GM19372 (cell line): ENCODE data around the gene NRL.
A peak's percentile ranks its signal among the peaks of the same experiment; 100 is the strongest.

Experiments
- ATAC-seq: cut with Tn5 transposase; IDR thresholded peaks from one replicate; pipeline ENCODE4 v1.9.1; 2021; ENCODE audit warnings: mild to moderate bottlenecking, low read depth, moderate library complexity; ENCODE audit not compliant: unreplicated experiment

Gene NRL

DNA sequence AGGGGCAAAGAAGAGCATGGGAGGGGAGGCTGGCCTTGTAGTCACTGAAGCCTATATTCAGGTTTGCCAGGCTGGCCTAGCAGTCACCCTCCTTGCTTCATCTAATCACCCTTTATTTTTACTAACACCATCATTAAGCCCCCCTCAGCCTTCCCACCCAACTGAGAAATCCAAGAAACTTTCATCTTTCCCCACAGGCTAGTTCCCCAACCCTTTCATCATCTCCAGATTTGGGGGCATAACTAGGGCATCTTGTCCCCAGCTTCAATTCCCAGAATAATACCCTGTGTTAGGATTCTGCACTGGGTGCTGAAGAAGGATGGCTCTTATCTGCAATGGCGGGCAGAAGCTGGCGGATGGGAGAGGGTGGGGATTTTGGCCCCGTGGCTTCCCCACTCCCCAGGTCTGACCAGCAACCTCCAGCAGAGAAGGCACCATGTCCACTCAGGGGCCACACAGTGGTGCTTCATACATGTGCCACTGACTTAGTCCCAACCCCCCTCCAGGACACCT, 13.7 kb downstream of the NRL start:
- no peak for ATAC-seq

DNA sequence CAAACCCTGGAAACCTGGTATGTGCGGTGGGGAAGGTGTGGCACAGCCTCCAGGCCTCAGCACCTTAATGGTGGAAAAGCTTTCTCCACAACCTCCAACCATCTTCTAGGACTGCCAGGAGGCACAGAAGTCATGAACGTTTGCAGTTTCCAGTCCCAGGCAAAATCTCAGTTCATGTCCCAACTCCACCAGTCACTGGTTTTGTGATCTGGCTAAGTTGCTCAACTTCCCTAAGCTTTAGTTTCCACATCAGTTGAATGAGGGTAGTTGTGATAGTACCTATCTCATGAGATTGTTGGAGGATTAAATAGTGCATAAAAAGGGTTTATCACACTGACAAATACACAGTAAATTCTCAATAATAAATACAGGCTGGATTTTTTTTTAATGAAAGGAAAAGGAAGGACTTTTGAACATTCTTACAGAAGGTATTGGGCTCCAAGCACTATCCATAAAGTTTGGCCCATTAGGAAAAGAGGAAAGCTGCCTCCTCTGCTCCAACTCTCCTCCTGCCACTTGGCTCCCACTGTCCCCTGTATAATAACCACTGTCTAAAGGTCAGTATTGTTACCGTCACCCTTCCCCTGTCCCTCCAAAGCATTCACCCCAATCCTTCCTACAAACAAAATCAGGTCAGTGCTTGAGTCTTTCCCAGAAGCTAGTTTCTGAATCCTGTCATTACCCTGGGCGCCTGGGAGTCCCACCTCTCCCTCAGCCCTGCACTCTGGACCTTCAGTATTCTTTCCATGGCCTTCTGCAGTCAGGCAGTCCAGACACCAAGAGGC, 14.4 kb downstream of the NRL start:
- no peak for ATAC-seq

DNA sequence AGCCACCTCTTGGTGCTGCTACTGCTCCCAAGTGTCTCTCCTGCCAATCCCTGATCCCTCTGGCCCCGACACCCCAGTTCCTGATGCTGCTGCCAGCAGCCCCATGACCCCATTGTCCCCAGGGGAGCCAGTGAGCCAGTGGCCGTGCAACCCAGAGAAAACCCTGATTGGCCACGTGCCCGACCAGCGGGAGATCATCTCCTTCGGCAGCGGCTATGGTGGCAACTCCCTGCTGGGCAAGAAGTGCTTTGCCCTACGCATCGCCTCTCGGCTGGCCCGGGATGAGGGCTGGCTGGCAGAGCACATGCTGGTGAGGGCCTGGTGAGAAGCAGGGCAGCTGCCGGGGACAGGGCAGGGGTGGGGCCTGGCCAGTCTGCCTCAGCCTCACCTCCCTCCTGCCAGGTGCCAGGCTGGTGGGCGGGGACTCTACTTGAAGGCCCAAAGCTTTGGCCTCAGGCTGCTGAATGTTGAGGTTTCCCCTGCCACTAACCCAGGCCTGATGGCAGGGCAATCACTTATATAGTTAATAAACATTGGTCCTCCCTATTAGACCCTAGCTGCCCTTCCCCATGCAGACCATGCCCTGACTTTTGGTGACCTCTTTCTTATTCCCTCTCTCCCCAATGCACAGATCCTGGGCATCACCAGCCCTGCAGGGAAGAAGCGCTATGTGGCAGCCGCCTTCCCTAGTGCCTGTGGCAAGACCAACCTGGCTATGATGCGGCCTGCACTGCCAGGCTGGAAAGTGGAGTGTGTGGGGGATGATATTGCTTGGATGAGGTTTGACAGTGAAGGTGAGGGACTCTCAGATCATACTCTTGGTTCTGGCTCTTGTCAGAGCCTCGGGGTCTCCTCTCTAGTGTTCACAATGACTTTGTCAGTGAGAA, 15.6 kb downstream of the NRL start:
- ATAC-seq: no peak

DNA sequence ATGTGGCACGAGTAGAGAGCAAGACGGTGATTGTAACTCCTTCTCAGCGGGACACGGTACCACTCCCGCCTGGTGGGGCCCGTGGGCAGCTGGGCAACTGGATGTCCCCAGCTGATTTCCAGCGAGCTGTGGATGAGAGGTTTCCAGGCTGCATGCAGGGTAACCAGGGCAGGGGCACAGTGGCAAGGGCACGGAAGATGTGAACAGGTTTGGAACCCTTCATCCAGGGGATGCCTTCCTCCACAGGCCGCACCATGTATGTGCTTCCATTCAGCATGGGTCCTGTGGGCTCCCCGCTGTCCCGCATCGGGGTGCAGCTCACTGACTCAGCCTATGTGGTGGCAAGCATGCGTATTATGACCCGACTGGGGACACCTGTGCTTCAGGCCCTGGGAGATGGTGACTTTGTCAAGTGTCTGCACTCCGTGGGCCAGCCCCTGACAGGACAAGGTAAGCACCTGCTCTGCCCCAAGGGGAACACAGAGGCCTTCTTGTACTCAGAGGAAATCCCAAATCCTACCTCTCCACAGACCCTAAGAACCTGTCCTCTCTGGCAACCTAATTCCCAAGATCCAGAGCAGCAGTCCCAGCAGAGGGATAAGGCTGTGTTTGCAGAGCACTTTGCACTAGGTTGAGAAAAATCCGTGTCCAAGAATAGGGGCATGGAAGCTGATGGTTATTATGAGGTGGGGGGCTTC, 16.4 kb downstream of the NRL start:
- ATAC-seq: no peak

DNA sequence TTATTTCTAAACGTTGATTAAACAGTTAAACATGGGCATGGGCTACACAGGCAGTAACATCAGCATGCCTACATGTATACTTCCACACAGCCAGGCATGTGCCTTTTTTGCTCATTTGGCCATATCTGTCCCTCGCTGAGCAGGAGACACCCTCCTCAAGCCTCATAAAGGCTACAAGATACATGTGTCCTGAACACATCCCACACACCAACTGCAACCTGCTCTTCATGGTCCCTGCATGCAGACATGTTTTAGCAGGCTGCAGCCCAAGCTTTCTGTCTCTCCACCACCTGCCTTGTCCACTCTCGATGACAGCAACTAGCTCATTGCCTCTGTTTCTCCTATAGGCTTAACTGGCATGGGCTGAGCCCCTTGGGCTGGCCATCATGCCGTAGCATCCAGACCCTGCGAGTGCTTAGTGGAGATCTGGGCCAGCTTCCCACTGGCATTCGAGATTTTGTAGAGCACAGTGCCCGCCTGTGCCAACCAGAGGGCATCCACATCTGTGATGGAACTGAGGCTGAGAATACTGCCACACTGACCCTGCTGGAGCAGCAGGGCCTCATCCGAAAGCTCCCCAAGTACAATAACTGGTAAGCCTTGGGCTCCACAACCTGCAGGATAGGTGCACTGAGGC, 18.1 kb downstream of the NRL start:
- no peak for ATAC-seq

DNA sequence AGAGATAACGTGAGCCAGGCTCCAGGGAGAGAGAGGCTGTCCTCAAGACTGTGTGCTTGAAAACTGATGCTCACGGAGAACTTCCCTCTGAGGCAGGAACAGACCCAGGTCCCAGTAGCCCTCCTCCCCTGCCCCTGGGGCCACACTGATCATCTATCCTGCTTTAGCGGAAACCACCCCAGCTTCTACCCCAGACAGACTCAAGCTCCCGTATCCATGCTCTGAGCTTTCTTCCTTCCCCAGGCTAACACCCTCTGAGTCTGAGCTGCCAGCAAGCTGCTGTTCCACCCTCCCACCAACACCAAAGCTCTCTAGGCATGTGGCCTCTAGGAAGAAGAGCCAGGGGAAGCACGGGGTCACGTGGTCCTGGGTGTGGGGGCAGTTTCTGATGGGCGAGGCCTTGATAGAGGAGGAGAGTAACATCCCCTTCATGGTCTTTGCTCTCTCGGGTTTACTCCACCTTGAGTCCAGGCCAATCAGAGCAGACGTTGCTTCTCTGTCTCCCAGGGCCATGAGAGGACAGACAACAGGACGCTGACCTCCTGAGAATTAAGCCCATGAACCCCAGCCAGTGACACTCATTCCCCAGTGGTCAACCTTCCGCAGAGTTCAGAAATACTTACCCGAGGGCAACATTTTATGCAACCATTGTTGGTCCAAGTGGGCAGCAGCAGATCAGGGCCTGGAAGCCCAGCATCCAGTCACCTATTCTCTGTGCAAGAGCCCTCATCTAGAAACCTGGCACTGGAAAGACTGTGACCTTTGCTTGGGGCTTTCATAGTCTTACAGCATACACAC, 19.3 kb downstream of the NRL start:
- ATAC-seq: peak; percentile 70

DNA sequence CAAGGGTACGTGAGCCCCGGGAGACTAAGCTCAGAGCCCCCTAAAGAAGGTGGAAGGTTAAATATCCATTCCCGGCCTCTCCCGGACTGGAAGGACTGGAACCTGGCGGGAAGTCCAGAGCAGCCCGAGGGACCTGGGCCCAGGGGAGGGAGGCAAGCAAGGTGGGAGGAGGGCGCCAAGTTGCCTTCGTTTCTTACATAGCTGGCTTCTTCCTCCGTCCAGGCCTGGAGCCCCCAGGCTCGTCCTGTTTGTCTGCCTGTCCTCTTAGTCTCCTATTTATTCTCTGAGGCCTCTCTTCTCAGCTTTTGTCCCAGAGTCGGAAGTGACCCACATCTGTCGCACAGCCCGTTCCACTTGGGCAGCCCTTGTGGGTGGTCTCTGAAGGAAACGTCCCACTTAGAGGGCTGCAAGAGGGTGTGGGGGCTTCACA, 19.9 kb downstream of the NRL start:
- no peak for ATAC-seq

DNA sequence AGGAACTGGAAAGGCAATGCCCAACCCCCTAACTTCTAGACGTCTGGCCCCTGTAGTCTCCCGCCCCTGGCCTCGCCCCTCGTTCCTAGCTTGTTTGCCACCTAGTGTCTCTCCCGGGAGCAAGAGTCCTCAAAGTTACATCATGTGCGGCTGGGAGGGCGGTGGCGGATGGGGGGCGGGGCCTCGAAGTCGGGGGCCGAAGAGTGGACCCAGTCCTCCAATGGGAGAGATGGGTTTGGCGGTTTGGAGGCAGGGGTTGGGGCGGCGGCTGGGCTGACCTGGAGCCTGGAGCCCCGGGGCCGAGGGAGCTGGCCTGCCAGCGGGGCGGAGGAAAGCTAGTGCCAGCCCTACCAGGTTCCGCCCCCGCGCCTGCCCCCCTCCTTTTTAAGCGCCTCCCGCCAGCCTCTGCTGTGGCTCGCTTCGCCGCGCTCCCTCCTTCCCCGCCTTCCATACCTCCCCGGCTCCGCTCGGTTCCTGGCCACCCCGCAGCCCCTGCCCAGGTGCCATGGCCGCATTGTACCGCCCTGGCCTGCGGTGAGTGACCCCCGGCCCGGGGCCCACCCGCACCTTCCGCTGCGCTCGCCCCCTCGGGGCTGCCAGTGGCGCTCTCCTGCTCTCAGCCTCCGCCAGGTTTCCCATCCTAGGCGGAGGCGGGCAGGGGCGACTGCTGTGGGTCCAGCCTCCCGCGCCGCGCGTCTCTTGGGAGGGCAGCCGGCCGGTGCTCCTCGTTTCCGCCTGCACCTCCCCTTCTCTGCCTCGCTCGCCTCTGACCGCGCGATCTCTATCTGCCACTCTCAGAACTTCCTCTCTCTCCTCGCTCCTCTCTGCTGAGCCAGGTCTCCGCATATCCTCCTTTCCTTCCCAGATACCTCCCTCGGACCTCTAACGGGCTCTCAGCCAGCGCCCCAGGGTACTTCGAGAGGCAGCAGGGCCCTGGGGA, 20.6 kb downstream of the NRL start, which contains the start of gene PCK2:
PCK2 (plus strand) TSS at position 411 of the 940 bp plus-strand sequence; CDS start at position 506, 95 bp downstream.
- ATAC-seq: peak; percentile 47

DNA sequence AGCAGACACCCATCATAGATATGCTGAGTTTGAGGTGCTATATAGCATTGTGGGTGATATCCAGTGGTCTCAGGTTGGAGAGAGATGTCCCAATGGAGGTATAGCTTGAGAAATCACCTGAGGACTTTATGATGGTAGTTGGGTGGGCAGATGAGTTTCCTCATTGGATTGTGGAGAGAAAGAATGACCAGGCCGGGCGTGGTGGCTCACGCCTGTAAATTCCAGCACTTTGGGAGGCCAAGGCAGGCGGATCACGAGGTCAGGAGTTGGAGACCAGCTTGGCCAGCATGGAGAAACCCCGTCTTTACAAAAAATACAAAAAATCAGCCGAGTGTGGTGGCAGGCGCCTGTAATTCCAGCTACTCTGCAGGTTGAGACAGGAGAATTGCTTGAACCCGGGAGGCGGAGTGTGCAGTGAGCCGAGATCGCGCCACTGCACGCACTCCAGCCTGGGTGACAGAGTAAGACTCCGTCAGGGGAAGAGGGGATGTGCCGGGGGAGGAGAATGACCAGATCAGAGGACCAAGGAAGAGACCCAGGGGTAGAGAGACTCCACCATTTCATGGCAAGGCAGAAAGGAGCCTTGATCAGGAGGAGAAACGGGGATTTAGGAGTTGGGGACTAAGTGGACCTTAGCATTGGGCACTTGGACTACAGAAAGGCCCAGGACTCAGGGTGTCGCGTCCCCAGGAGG, 21.4 kb downstream of the NRL start:
- no peak for ATAC-seq

DNA sequence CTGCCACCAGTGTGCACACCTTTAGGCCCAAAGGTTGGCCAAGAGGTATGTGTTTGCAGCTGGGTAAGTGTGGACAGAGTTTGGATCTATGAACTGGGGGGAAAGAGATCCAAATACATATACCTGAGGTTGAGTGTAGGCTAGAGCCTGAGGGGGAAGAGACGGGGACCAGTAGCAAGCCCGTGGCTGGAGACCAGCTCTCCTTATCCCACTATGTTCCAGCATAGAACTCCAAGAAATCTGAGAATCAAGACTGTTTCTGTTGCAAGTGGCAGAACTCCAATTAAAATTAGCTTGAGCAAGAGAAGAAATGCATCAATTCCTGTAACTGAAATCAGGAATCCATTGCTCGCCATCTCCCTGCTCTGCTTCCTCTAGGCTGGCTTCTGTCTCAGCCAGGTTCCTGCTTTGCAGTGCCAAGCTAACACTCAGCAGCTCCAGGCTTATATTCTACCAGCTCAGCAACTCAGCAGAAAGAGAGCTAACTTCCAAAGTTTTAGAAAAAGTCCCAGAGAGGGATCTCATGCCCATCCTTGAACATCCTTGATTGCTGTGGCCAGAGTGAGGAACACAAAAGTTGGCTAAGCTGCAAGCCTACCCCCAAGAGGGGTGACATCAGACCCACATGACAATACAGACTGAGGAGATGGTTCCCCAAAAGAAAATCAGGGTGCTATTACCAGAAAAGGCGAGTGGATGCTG, 22.1 kb downstream of the NRL start:
- ATAC-seq: no peak

DNA sequence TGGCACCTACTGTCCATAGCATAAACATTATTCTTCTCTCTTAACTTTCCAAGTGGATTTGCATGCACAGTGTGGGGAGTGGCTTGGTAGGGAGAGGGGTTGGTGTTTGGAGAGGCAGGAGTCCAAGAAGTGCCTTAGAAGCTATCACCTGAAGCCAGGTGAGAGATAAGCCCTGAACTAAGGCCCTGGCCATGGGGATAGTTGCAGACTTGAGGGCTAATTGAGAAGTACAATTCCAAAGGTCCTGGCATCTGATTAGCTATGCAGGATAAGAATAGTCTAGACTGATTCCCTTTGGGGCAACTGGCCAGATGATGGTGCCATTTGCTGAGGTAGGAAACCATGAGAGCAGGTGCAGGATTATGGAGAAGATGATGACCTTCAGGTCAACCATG, 22.6 kb downstream of the NRL start:
- no peak for ATAC-seq

DNA sequence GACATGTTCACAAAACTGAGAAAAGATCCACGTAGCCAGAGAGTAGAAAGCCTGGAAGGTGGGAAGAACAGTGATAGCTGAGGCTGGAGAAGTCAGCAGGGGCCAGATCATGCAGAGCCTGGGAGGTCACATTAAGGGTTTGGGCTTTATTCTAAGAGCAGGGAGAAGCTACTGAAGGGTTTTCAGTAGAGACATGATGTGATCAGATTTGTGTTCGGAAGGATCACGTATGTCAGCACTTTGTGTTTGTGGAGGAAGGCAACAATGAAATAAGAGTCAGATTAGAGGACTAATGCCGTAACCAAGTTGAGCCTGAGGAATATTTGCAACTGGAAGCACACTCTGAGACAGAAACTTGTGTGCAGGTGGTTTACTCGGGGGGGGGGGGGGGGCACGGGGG, 24.9 kb downstream of the NRL start:
- ATAC-seq: no peak

DNA sequence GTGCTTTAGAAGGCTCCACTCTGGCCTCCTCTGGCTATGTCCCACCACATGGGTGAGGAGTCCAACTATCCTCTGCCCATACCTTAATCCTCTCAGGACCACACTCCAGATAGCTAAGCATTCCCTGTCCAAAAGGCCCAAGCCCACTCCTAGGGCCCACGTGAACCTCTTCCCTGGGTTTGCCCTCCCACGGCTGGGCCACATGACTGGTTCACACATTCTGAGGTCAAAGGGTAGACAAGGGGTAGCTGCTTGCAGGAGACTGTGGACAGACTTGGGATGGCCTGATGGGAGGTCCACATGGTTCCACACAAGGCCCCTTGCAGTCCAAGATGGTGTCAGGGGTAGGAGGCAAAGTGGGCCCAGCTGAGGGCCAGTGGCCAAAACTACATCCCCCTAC, 26.7 kb downstream of the NRL start:
- ATAC-seq: no peak

DNA sequence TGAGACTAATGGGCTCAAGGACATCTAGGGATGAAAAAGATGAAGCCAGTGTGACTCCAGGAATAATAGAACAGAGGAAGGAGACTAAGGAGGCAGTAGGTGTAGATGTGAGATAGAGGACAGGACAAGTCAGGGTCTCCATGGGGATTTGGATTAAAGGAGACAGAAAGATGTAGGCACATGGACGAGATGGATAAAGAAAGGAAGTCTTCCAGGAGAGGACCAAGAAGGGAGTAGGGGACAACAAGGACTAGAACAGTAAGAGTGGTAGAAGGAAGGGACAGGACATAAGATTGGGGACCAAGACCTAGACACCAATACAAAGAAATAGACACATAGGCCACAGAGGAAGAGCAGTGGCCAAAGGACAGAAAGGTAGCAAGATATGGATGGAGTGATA, 27.7 kb downstream of the NRL start:
- no peak for ATAC-seq

DNA sequence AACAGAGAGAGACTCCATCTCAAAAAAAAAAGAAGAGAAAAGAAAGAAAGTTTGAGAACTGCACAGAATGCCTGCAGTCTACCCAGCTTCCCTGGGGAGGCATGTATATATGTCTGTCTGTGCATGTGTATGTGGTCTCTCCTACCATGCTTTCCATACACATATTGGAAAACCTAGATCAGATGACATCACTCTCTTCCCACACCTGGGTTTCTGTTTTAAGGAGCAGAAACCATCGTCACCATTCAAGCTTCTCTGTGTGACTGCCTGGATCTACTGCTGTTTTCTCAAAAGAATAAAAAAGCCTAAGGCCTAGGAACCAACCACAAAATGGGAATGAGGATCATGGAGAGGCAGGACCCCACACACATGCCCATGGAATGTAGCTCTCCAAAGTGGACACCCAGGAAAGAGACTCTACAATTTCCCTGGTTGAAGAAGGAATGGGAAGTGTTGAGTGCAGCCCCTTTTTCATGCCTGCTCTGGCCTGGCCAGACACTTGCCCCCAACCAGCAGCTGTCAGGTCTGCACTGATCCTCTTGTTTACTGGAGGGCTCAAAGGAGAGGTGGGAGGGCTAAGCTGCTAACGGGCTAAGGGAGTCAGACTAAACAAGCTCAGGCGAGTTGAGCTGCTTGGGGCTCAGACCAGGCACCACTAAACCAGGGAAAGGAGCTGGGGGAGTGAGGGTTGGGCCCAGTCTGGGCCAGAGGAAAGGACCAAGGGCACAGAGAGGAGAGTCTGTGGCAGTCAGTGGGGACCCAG, 28.4 kb downstream of the NRL start:
- no peak for ATAC-seq

DNA sequence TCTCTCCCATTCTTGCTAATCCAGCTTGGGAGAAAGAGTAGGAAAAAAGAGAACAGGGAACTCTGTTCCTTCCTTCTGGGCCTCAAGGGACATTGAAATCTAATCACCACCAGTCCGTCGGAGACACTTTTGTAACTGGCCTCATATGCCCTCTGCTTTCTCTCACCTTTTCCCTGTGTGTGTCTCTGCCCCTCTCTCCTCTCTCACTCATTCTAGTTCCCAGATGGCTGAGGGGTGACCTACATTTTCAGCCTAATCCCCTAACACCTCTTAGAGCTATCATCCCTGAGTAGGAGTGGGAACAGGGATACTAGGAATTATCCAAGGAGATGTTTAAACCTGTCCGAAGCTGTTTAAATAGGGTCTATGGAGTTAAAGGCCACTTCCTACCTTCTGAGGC, 29.5 kb downstream of the NRL start:
- ATAC-seq: no peak

DNA sequence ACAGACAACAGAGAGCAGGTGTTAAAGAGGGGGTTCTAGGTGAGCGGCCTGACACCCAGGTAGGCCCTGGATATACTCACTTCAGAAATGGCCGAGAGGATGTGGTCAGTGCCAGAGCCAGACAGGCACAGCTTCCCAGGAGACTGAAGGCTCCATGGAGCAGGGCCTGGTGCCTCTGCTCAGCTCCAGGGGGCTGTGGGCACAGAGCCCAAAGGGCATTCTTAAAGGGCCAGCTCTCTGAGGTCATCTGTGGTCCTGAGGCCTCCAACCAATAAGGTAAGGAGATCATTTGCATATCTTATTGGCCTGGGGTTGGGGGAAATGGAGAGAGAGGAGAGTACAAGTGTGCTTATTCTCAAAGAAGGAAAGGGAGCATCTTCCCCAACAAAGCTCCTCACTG, 30.3 kb downstream of the NRL start:
- no peak for ATAC-seq
